GM12878 (cell line): Measurements from ENCODE around the gene C6orf89. TPM values are rescaled to one million over a fixed set of nuclear protein-coding genes. Genes with fewer than 3 reads are reported as not detected.

ENCODE experiments used
- BACH1 ChIP-seq: fragments of 450-650 bp; IDR thresholded peaks from 2 replicates; pipeline ENCODE4 v1.6.1; 2017; ENCODE audit warnings: mild to moderate bottlenecking, borderline replicate concordance
- BMI1 ChIP-seq: fragments of 450-650 bp; IDR thresholded peaks from 2 replicates; pipeline ENCODE4 v1.6.1; 2016; ENCODE audit warnings: mild to moderate bottlenecking, moderate library complexity, borderline replicate concordance
- CHD2 ChIP-seq: IDR thresholded peaks from 2 replicates; pipeline ENCODE4 v1.6.1; 2011; ENCODE audit warnings: low read depth, low read length, improper control_type of control experiment, borderline replicate concordance
- CHD4 ChIP-seq: fragments of 200-600 bp; sonication (generic); IDR thresholded peaks from 2 replicates; pipeline ENCODE4 v1.6.1; 2016; ENCODE audit warnings: mild to moderate bottlenecking
- E2F4 ChIP-seq: IDR thresholded peaks from 2 replicates; pipeline ENCODE4 v1.6.1; 2012; ENCODE audit warnings: low read depth, low read length, improper control_type of control experiment
- FOXK2 ChIP-seq: fragments of 450-650 bp; IDR thresholded peaks from 2 replicates; pipeline ENCODE4 v1.6.1; 2017; ENCODE audit warnings: mild to moderate bottlenecking, moderate library complexity
- HDAC6 ChIP-seq: fragments of 200-600 bp; sonication (generic); IDR thresholded peaks from one replicate; pipeline ENCODE4 v1.8.0; 2017; ENCODE audit warnings: antibody characterized with exemption; ENCODE audit not compliant: unreplicated experiment
- HSF1 ChIP-seq: fragments of 150-350 bp; IDR thresholded peaks from 2 replicates; pipeline ENCODE4 v1.6.1; 2014; ENCODE audit warnings: mild to moderate bottlenecking, low read depth, low read length
- IRF3 ChIP-seq: fragments of 450-650 bp; IDR thresholded peaks from 2 replicates; pipeline ENCODE4 v1.6.1; 2014; ENCODE audit warnings: mild to moderate bottlenecking
- KDM1A ChIP-seq: fragments of 200-600 bp; sonication (generic); IDR thresholded peaks from 2 replicates; pipeline ENCODE4 v1.6.1; 2016; ENCODE audit warnings: borderline replicate concordance
- MEF2A ChIP-seq: IDR thresholded peaks from 2 replicates; pipeline ENCODE4 v1.6.1; 2011; ENCODE audit warnings: low read depth, mild to moderate bottlenecking, low read length, moderate library complexity; ENCODE audit not compliant: insufficient read depth
- TAF1 ChIP-seq: IDR thresholded peaks from 2 replicates; pipeline ENCODE4 v1.6.1; 2011; ENCODE audit warnings: mild to moderate bottlenecking, low read depth, low read length, borderline replicate concordance
- ZNF207 ChIP-seq: fragments of 450-650 bp; IDR thresholded peaks from 2 replicates; pipeline ENCODE4 v1.6.1; 2014; ENCODE audit warnings: antibody characterized with exemption, mild to moderate bottlenecking, borderline replicate concordance
- ZNF217 ChIP-seq: fragments of 450-650 bp; IDR thresholded peaks from 2 replicates; pipeline ENCODE4 v1.6.1; 2017; ENCODE audit warnings: antibody characterized with exemption, mild to moderate bottlenecking
- polyA plus RNA-seq, 11 experiments: library from polyadenylated mRNA; depleted of rRNA in 4 of 11; unstranded in 6 of 11; stranded (reverse) in 5 of 11; fragments of >200 nt; fragmentation: Nextera tagmentation in 4 of 11; fragmentation: Illumina TruSeq in 1 of 11; extraction: Ambion mirVana in 4 of 11; extraction: Trizol in 1 of 11; gene quantifications; 1 replicate in 1 of 11; 2 replicates in 10 of 11; pipeline versions ENCODE4 v1.2.1 to v1.2.3, GENCODE V29; 2011 to 2016; ENCODE audit warnings: inconsistent platforms in 2 of 11, missing spikeins in 2 of 11, low read depth in 1 of 11
- total RNA-seq, 4 experiments: library from RNA; depleted of rRNA in 3 of 4; stranded (reverse); fragments of >200 nt in 3 of 4; fragmentation: Illumina TruSeq in 1 of 4; extraction: Trizol in 1 of 4; gene quantifications; 2 replicates each; pipeline versions ENCODE4 v1.2.1 to v1.2.3, GENCODE V29; 2013 to 2021
- TF ChIP-seq, protein P1 (sequence below): IDR thresholded peaks from 2 replicates; pipeline ENCODE4 v1.6.1; 2012; ENCODE audit warnings: low read depth, low read length, improper control_type of control experiment
- TF ChIP-seq, protein P2 (sequence below): IDR thresholded peaks from 2 replicates; pipeline ENCODE4 v1.6.1; 2012; ENCODE audit warnings: low read depth, low read length, improper control_type of control experiment
- TF ChIP-seq, protein P3 (sequence below): fragments of 150-350 bp; IDR thresholded peaks from 2 replicates; pipeline ENCODE4 v1.6.1; 2016; ENCODE audit warnings: low read depth, low read length
- TF ChIP-seq, protein P4 (sequence below): IDR thresholded peaks from 2 replicates; pipeline ENCODE4 v1.6.1; 2011; ENCODE audit warnings: low read depth, low read length, improper control_type of control experiment, borderline replicate concordance
- TF ChIP-seq, protein P5 (sequence below): IDR thresholded peaks from 2 replicates; pipeline ENCODE4 v1.6.1; 2012; ENCODE audit warnings: low read length, inconsistent platforms

The C6orf89 gene
- total and polyA plus RNA-seq, 10 of the 15 experiments (the other 5 are each of a cell fraction or from before 2014, with no cell fraction given) = 10.8 to 42.7 (median 28.6) TPM

- TF ChIP-seq, protein P1, sequence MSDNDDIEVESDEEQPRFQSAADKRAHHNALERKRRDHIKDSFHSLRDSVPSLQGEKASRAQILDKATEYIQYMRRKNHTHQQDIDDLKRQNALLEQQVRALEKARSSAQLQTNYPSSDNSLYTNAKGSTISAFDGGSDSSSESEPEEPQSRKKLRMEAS = no peak
- TF ChIP-seq ZNF217 (no peak), TAF1 (no peak), IRF3 (no peak), CHD2 (no peak), MEF2A (no peak), HSF1 (no peak), BMI1 (no peak), HDAC6 (no peak), KDM1A (no peak), BACH1 (no peak), FOXK2 (no peak), E2F4 (no peak), CHD4 (no peak), ZNF207 (no peak)
- TF ChIP-seq, protein P2, sequence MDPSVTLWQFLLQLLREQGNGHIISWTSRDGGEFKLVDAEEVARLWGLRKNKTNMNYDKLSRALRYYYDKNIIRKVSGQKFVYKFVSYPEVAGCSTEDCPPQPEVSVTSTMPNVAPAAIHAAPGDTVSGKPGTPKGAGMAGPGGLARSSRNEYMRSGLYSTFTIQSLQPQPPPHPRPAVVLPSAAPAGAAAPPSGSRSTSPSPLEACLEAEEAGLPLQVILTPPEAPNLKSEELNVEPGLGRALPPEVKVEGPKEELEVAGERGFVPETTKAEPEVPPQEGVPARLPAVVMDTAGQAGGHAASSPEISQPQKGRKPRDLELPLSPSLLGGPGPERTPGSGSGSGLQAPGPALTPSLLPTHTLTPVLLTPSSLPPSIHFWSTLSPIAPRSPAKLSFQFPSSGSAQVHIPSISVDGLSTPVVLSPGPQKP = no peak
- TF ChIP-seq, protein P3, sequence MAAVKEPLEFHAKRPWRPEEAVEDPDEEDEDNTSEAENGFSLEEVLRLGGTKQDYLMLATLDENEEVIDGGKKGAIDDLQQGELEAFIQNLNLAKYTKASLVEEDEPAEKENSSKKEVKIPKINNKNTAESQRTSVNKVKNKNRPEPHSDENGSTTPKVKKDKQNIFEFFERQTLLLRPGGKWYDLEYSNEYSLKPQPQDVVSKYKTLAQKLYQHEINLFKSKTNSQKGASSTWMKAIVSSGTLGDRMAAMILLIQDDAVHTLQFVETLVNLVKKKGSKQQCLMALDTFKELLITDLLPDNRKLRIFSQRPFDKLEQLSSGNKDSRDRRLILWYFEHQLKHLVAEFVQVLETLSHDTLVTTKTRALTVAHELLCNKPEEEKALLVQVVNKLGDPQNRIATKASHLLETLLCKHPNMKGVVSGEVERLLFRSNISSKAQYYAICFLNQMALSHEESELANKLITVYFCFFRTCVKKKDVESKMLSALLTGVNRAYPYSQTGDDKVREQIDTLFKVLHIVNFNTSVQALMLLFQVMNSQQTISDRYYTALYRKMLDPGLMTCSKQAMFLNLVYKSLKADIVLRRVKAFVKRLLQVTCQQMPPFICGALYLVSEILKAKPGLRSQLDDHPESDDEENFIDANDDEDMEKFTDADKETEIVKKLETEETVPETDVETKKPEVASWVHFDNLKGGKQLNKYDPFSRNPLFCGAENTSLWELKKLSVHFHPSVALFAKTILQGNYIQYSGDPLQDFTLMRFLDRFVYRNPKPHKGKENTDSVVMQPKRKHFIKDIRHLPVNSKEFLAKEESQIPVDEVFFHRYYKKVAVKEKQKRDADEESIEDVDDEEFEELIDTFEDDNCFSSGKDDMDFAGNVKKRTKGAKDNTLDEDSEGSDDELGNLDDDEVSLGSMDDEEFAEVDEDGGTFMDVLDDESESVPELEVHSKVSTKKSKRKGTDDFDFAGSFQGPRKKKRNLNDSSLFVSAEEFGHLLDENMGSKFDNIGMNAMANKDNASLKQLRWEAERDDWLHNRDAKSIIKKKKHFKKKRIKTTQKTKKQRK = no peak
- TF ChIP-seq, protein P4, sequence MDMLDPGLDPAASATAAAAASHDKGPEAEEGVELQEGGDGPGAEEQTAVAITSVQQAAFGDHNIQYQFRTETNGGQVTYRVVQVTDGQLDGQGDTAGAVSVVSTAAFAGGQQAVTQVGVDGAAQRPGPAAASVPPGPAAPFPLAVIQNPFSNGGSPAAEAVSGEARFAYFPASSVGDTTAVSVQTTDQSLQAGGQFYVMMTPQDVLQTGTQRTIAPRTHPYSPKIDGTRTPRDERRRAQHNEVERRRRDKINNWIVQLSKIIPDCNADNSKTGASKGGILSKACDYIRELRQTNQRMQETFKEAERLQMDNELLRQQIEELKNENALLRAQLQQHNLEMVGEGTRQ = no peak
- TF ChIP-seq, protein P5, sequence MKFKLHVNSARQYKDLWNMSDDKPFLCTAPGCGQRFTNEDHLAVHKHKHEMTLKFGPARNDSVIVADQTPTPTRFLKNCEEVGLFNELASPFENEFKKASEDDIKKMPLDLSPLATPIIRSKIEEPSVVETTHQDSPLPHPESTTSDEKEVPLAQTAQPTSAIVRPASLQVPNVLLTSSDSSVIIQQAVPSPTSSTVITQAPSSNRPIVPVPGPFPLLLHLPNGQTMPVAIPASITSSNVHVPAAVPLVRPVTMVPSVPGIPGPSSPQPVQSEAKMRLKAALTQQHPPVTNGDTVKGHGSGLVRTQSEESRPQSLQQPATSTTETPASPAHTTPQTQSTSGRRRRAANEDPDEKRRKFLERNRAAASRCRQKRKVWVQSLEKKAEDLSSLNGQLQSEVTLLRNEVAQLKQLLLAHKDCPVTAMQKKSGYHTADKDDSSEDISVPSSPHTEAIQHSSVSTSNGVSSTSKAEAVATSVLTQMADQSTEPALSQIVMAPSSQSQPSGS = peak; percentile 48; the same call in 1 of the 2 replicates
These were observed 26.8 kb downstream of the C6orf89 start (continued) for GRCh38 chr6:36912586-36912985.
